HUES6 (cell line): ENCODE measurements around the gene PRTN3.

ENCODE experiments used
- H3K27ac ChIP-seq: 2 replicates; pipeline ENCODE4 v1.7.0; 2013; ENCODE audit warnings: low read depth, mild to moderate bottlenecking, low read length, inconsistent platforms
- H3K27me3 ChIP-seq: 2 replicates; pipeline ENCODE4 v1.6.1; 2013; ENCODE audit warnings: low read length; ENCODE audit not compliant: control insufficient read depth, insufficient read depth
- H3K36me3 ChIP-seq: 2 replicates; pipeline ENCODE4 v1.6.1; 2013; ENCODE audit warnings: low read length; ENCODE audit not compliant: control insufficient read depth, insufficient read depth
- H3K4me1 ChIP-seq: 2 replicates; pipeline ENCODE4 v1.6.1; 2013; ENCODE audit warnings: low read length; ENCODE audit not compliant: control insufficient read depth, insufficient read depth
- H3K4me3 ChIP-seq: 2 replicates; pipeline ENCODE4 v1.5.1; 2013; ENCODE audit warnings: low read depth, low read length
- H3K9ac ChIP-seq: one replicate; pipeline ENCODE4 v1.6.1; 2013; ENCODE audit warnings: mild to moderate bottlenecking, low read length
- H3K9me3 ChIP-seq: 2 replicates; pipeline ENCODE4 v1.6.1; 2013; ENCODE audit warnings: low read depth, low read length; ENCODE audit not compliant: control insufficient read depth, insufficient read depth

The PRTN3 gene

GRCh38 chr19:862581-863314 lies 21.9 kb downstream of the PRTN3 start:
- Histone ChIP-seq H3K36me3 (peaks cover 3% of the 10 kb centered on the region; the same call in 1 of the 2 replicates), H3K27ac (no peak overlapping the region), H3K4me1 (peaks cover 13% of the 10 kb centered on the region), H3K27me3 (peaks cover 27% of the 10 kb centered on the region), H3K9ac (no peak overlapping the region), H3K9me3 (no peaks in the 10 kb centered on the region), H3K4me3 (peak overlapping the region; percentile 51)

- no peaks in the 10 kb centered on the region for H3K9me3 ChIP-seq
- H3K4me3 ChIP-seq: peak overlapping the region; percentile 51
- H3K9ac ChIP-seq: no peak overlapping the region
- peaks cover 27% of the 10 kb centered on the region for H3K27me3 ChIP-seq
- no peak overlapping the region for H3K27ac ChIP-seq
- H3K36me3 ChIP-seq: peaks cover 8% of the 10 kb centered on the region
- H3K4me1 ChIP-seq: peaks cover 18% of the 10 kb centered on the region
These were observed 22.5 kb downstream of the PRTN3 start for GRCh38 chr19:863315-863620.

GRCh38 chr19:866769-867300 lies 26.0 kb downstream of the PRTN3 start:
- Histone ChIP-seq H3K36me3 (peaks cover 27% of the 10 kb centered on the region), H3K27me3 (peaks cover 4% of the 10 kb centered on the region; the same call in 1 of the 2 replicates), H3K4me3 (no peak overlapping the region), H3K9me3 (no peaks in the 10 kb centered on the region), H3K9ac (no peak overlapping the region), H3K27ac (no peak overlapping the region), H3K4me1 (peaks cover 26% of the 10 kb centered on the region)

- no peak overlapping the region for H3K27ac ChIP-seq
These were observed 26.5 kb downstream of the PRTN3 start for GRCh38 chr19:867301-867793.

GRCh38 chr19:867855-868457 lies 27.2 kb downstream of the PRTN3 start:
- Histone ChIP-seq H3K36me3 (peaks cover 27% of the 10 kb centered on the region), H3K27ac (no peak overlapping the region), H3K4me1 (peaks cover 32% of the 10 kb centered on the region), H3K4me3 (no peak overlapping the region), H3K9ac (no peak overlapping the region), H3K9me3 (no peaks in the 10 kb centered on the region), H3K27me3 (peaks cover 4% of the 10 kb centered on the region; the same call in 1 of the 2 replicates)

More at GRCh38 chr19:867301-867793, 26.5 kb downstream of the PRTN3 start:
- Histone ChIP-seq H3K4me1 (peaks cover 31% of the 10 kb centered on the region), H3K27me3 (peaks cover 4% of the 10 kb centered on the region; the same call in 1 of the 2 replicates), H3K9me3 (no peaks in the 10 kb centered on the region), H3K36me3 (peaks cover 27% of the 10 kb centered on the region), H3K9ac (no peak overlapping the region), H3K4me3 (no peak overlapping the region)

GRCh38 chr19:868458-869244 lies 27.9 kb downstream of the PRTN3 start:
- no peaks in the 10 kb centered on the region for H3K27me3 ChIP-seq
- H3K4me3 ChIP-seq: no peak overlapping the region

GRCh38 chr19:869245-870177 lies 28.7 kb downstream of the PRTN3 start:
- Histone ChIP-seq H3K27ac (no peak overlapping the region), H3K4me3 (no peak overlapping the region), H3K9me3 (no peaks in the 10 kb centered on the region), H3K4me1 (peaks cover 35% of the 10 kb centered on the region), H3K9ac (no peak overlapping the region), H3K27me3 (no peaks in the 10 kb centered on the region), H3K36me3 (peaks cover 35% of the 10 kb centered on the region)

More at GRCh38 chr19:868458-869244, 27.9 kb downstream of the PRTN3 start:
- no peaks in the 10 kb centered on the region for H3K9me3 ChIP-seq
- H3K4me1 ChIP-seq: peaks cover 35% of the 10 kb centered on the region
- no peak overlapping the region for H3K27ac ChIP-seq
- H3K9ac ChIP-seq: no peak overlapping the region
- H3K36me3 ChIP-seq: peaks cover 30% of the 10 kb centered on the region

- no peak overlapping the region for H3K27ac ChIP-seq
- H3K9ac ChIP-seq: no peak overlapping the region
- no peak overlapping the region for H3K4me3 ChIP-seq
- no peaks in the 10 kb centered on the region for H3K9me3 ChIP-seq
- no peaks in the 10 kb centered on the region for H3K27me3 ChIP-seq
- H3K4me1 ChIP-seq: peaks cover 35% of the 10 kb centered on the region
- peaks cover 40% of the 10 kb centered on the region for H3K36me3 ChIP-seq
These were observed 29.5 kb downstream of the PRTN3 start for GRCh38 chr19:870314-870713.

GRCh38 chr19:870963-871401 lies 30.2 kb downstream of the PRTN3 start:
- H3K4me1 ChIP-seq: peaks cover 35% of the 10 kb centered on the region
- no peaks in the 10 kb centered on the region for H3K27me3 ChIP-seq
- no peaks in the 10 kb centered on the region for H3K9me3 ChIP-seq
- no peak overlapping the region for H3K4me3 ChIP-seq
- no peak overlapping the region for H3K27ac ChIP-seq
- H3K36me3 ChIP-seq: peaks cover 44% of the 10 kb centered on the region
- H3K9ac ChIP-seq: no peak overlapping the region
